Measurements from ENCODE around the gene WNT9A. TPM values are rescaled to one million over a fixed set of nuclear protein-coding genes. Genes with fewer than 3 reads are reported as not detected.

WNT9A gene
- total RNA-seq, 2 donors from 2014 or later: 1.2 to 1.7 TPM

GRCh38 chr1:227884370-227885134, 63.2 kb downstream of the WNT9A start:
- Mint-ChIP-seq H3K27ac (no peak overlapping the region), H3K9me3 (no peaks in the 10 kb centered on the region), H3K27me3 (ENCODE audit: insufficient read depth) (peaks cover 11% of the 10 kb centered on the region), H3K4me3 (no peak overlapping the region), H3K36me3 (ENCODE audit: low read depth) (no peaks in the 10 kb centered on the region), H3K4me1 (peaks cover 5% of the 10 kb centered on the region)
- Histone ChIP-seq H3K4me1 (ENCODE audit: control insufficient read depth, insufficient read depth, low read length) (peaks cover 10% of the 10 kb centered on the region), H3K27me3 (ENCODE audit: control insufficient read depth, insufficient read depth, low read length, poor library complexity, severe bottlenecking) (peaks cover 18% of the 10 kb centered on the region), H3K9me3 (ENCODE audit: control insufficient read depth, low read length) (no peaks in the 10 kb centered on the region), H3K36me3 (ENCODE audit: control insufficient read depth, insufficient read depth, low read length) (no peaks in the 10 kb centered on the region), H3K4me3 (ENCODE audit: low read length) (no peak overlapping the region), H3K27ac (ENCODE audit: low read depth, low read length) (no peak overlapping the region), H3K9ac (ENCODE audit: extremely low read depth, low read length, poor library complexity, severe bottlenecking) (no peak overlapping the region)
- no peak for TF ChIP-seq CTCF (conservative IDR thresholded peaks at IDR 0.05)
- WGBS, 2 experiments (ENCODE audit: insufficient coverage in 1 of 2, insufficient read length in 1 of 2): 90 to 100% methylated on average over 1 to 15 of the region's 15 CpGs
- peak; percentile 46 for DNase-seq

GRCh38 chr1:227883641-227884301, 64.0 kb downstream of the WNT9A start:
- Histone ChIP-seq H3K27me3 (ENCODE audit: control insufficient read depth, insufficient read depth, low read length, poor library complexity, severe bottlenecking) (peaks cover 23% of the 10 kb centered on the region), H3K36me3 (ENCODE audit: control insufficient read depth, insufficient read depth, low read length) (no peaks in the 10 kb centered on the region), H3K27ac (ENCODE audit: low read depth, low read length) (no peak overlapping the region), H3K4me3 (ENCODE audit: low read length) (no peak overlapping the region), H3K9ac (ENCODE audit: extremely low read depth, low read length, poor library complexity, severe bottlenecking) (no peak overlapping the region), H3K9me3 (ENCODE audit: control insufficient read depth, low read length) (no peaks in the 10 kb centered on the region), H3K4me1 (ENCODE audit: control insufficient read depth, insufficient read depth, low read length) (peaks cover 10% of the 10 kb centered on the region)
- no peak overlapping the region for H3K27ac Mint-ChIP-seq
- H3K4me3 Mint-ChIP-seq: no peak overlapping the region
- no peaks in the 10 kb centered on the region for H3K36me3 Mint-ChIP-seq (ENCODE audit: low read depth)
- 89 to 93% methylated on average over 8 to 15 of the region's 15 CpGs for WGBS, 2 experiments (ENCODE audit: insufficient coverage in 1 of 2, insufficient read length in 1 of 2)
- no peaks in the 10 kb centered on the region for H3K9me3 Mint-ChIP-seq
- DNase-seq: peak; percentile 45
- H3K27me3 Mint-ChIP-seq (ENCODE audit: insufficient read depth): peaks cover 14% of the 10 kb centered on the region
- peaks cover 2% of the 10 kb centered on the region for H3K4me1 Mint-ChIP-seq
- peak; percentile 28 for TF ChIP-seq CTCF (conservative IDR thresholded peaks at IDR 0.05)

- DNase-seq: peak; percentile 35
- no peak overlapping the region for H3K4me3 Mint-ChIP-seq
- TF ChIP-seq CTCF (conservative IDR thresholded peaks at IDR 0.05): no peak
- WGBS, 2 experiments (ENCODE audit: insufficient coverage in 1 of 2, insufficient read length in 1 of 2): 89 to 100% methylated on average over 3 to 9 of the region's 9 CpGs
- H3K36me3 Mint-ChIP-seq (ENCODE audit: low read depth): no peaks in the 10 kb centered on the region
- Histone ChIP-seq H3K27ac (ENCODE audit: low read depth, low read length) (no peak overlapping the region), H3K9me3 (ENCODE audit: control insufficient read depth, low read length) (no peaks in the 10 kb centered on the region), H3K9ac (ENCODE audit: extremely low read depth, low read length, poor library complexity, severe bottlenecking) (no peak overlapping the region), H3K27me3 (ENCODE audit: control insufficient read depth, insufficient read depth, low read length, poor library complexity, severe bottlenecking) (peaks cover 23% of the 10 kb centered on the region), H3K36me3 (ENCODE audit: control insufficient read depth, insufficient read depth, low read length) (no peaks in the 10 kb centered on the region), H3K4me3 (ENCODE audit: low read length) (no peak overlapping the region), H3K4me1 (ENCODE audit: control insufficient read depth, insufficient read depth, low read length) (peaks cover 4% of the 10 kb centered on the region)
- no peak overlapping the region for H3K27ac Mint-ChIP-seq
- H3K9me3 Mint-ChIP-seq: no peaks in the 10 kb centered on the region
- H3K27me3 Mint-ChIP-seq (ENCODE audit: insufficient read depth): peaks cover 14% of the 10 kb centered on the region
- peaks cover 2% of the 10 kb centered on the region for H3K4me1 Mint-ChIP-seq
Observed at GRCh38 chr1:227883073-227883520, 64.6 kb downstream of the WNT9A start.

Data from endodermal cell (in vitro differentiated cells).